CD14-positive monocyte (primary cell): ENCODE measurements around the gene DDX39A. TPM values are rescaled to one million over a fixed set of nuclear protein-coding genes. Genes with fewer than 3 reads are reported as not detected.

Source experiments
- DNase-seq, 3 donors: peaks; one replicate each; pipeline ENCODE4 v3.0.0-alpha.2; 2011 to 2022
- H2AFZ ChIP-seq: 2 replicates; pipeline ENCODE4 v1.6.0; 2012; ENCODE audit warnings: mild to moderate bottlenecking, low read depth, low read length, inconsistent platforms; ENCODE audit not compliant: insufficient read depth, poor library complexity, severe bottlenecking
- H3K27ac ChIP-seq, 2 donors: 1 replicate in 1 of 2; 2 replicates in 1 of 2; pipeline ENCODE4 v1.5.1; 2012 to 2013; ENCODE audit warnings: low read length in 2 of 2, control low read depth in 1 of 2, inconsistent platforms in 1 of 2, low read depth in 1 of 2, mild to moderate bottlenecking in 1 of 2
- H3K27me3 ChIP-seq, 2 donors: one replicate each; pipeline versions ENCODE4 v1.6.0 to v1.6.1; 2011 to 2013; ENCODE audit warnings: low read length in 2 of 2; ENCODE audit not compliant: control insufficient read depth in 2 of 2, insufficient read depth in 2 of 2
- H3K36me3 ChIP-seq, 2 donors: replicated peaks in 1 of 2; 1 replicate in 1 of 2; 2 replicates in 1 of 2; pipeline versions ENCODE4 v1.5.1 to v1.6.1; 2012 to 2013; ENCODE audit warnings: low read length in 2 of 2, control low read depth in 1 of 2, inconsistent platforms in 1 of 2, mild to moderate bottlenecking in 1 of 2; ENCODE audit not compliant: insufficient read depth in 2 of 2, control insufficient read depth in 1 of 2
- H3K4me1 ChIP-seq, 2 donors: 1 replicate in 1 of 2; 2 replicates in 1 of 2; pipeline versions ENCODE4 v1.5.1 to v1.6.1; 2012 to 2013; ENCODE audit warnings: low read length in 2 of 2, control low read depth in 1 of 2, inconsistent platforms in 1 of 2, mild to moderate bottlenecking in 1 of 2, moderate library complexity in 1 of 2; ENCODE audit not compliant: insufficient read depth in 2 of 2, control insufficient read depth in 1 of 2
- H3K4me2 ChIP-seq: replicated peaks from 2 replicates; pipeline ENCODE3; 2012; ENCODE audit warnings: low read length, moderate library complexity, mild to moderate bottlenecking; ENCODE audit not compliant: poor library complexity, severe bottlenecking; ENCODE audit errors: extremely low read depth
- H3K4me3 ChIP-seq, 3 experiments: fragments of 200-600 bp in 1 of 3; sonication (generic) in 1 of 3; replicated peaks in 1 of 3; 1 replicate in 2 of 3; 2 replicates in 1 of 3; pipeline ENCODE4 v1.5.1; 2011 to 2013; ENCODE audit warnings: low read length in 3 of 3, mild to moderate bottlenecking in 3 of 3, control low read depth in 2 of 3, low read depth in 2 of 3, inconsistent platforms in 1 of 3, moderate library complexity in 1 of 3
- H3K79me2 ChIP-seq: 2 replicates; pipeline ENCODE4 v1.6.0; 2012; ENCODE audit warnings: mild to moderate bottlenecking, control low read depth, inconsistent platforms, low read length, moderate library complexity; ENCODE audit not compliant: insufficient read depth
- H3K9ac ChIP-seq: 2 replicates; pipeline ENCODE4 v1.6.0; 2017; ENCODE audit warnings: low read length, mild to moderate bottlenecking; ENCODE audit not compliant: insufficient read depth, poor library complexity, severe bottlenecking
- H3K9me3 ChIP-seq, 2 donors: replicated peaks in 1 of 2; 1 replicate in 1 of 2; 2 replicates in 1 of 2; pipeline versions ENCODE4 v1.5.1 to v1.6.1; 2012 to 2013; ENCODE audit warnings: low read length in 2 of 2, control low read depth in 1 of 2; ENCODE audit not compliant: control insufficient read depth in 1 of 2, insufficient read depth in 1 of 2
- H4K20me1 ChIP-seq: 2 replicates; pipeline ENCODE4 v1.6.0; 2012; ENCODE audit warnings: mild to moderate bottlenecking, low read length, control low read depth, moderate library complexity; ENCODE audit not compliant: insufficient read depth
- H3K27ac Mint-ChIP-seq, 7 donors: one replicate each; pipeline ENCODE4 v1.8.0; 2020; ENCODE audit warnings: mild to moderate bottlenecking in 7 of 7, mixed read lengths in 7 of 7, moderate library complexity in 6 of 7, inconsistent platforms in 2 of 7
- H3K27me3 Mint-ChIP-seq, 3 donors: one replicate each; pipeline ENCODE4 v1.8.0; 2021 to 2022; ENCODE audit warnings: low read depth in 3 of 3, mild to moderate bottlenecking in 3 of 3, mixed read lengths in 3 of 3, moderate library complexity in 3 of 3, inconsistent platforms in 1 of 3
- H3K36me3 Mint-ChIP-seq, 2 donors: one replicate each; pipeline ENCODE4 v1.8.0; 2020; ENCODE audit warnings: mixed read lengths in 2 of 2, inconsistent platforms in 1 of 2, mild to moderate bottlenecking in 1 of 2
- H3K4me1 Mint-ChIP-seq: one replicate; pipeline ENCODE4 v1.8.0; 2020; ENCODE audit warnings: mild to moderate bottlenecking, mixed read lengths
- H3K4me3 Mint-ChIP-seq, 2 donors: one replicate each; pipeline ENCODE4 v1.8.0; 2020; ENCODE audit warnings: mild to moderate bottlenecking in 2 of 2, mixed read lengths in 2 of 2, moderate library complexity in 1 of 2
- H3K9me3 Mint-ChIP-seq, 7 donors: one replicate each; pipeline ENCODE4 v1.8.0; 2020 to 2022; ENCODE audit warnings: mixed read lengths in 7 of 7, mild to moderate bottlenecking in 6 of 7, moderate library complexity in 6 of 7, inconsistent platforms in 2 of 7
- WGBS: methylation state at CpG from one replicate; pipeline ENCODE4 v1.1.5; 2013; ENCODE audit warnings: missing lambda C conversion rate; ENCODE audit not compliant: insufficient coverage; 5-methylcytosine and 5-hydroxymethylcytosine counted together
- intact Hi-C, 2 donors: fragments of 100-400 bp; cut with micrococcal nuclease; formaldehyde crosslinking; loops; one replicate each; pipeline versions ENCODE4 v1.15.0 to v1.15.1; 2023
- polyA plus RNA-seq, 3 donors: library from polyadenylated mRNA; depleted of rRNA in 1 of 3; unstranded in 2 of 3; stranded (reverse) in 1 of 3; fragments of 300-500 nt in 2 of 3; fragments of >200 nt in 1 of 3; fragmentation: Illumina TruSeq in 2 of 3; gene quantifications; 1 replicate in 2 of 3; 2 replicates in 1 of 3; pipeline ENCODE4 v1.2.3, GENCODE V29; 2012 to 2021
- TF ChIP-seq, protein P1 (sequence below): fragments of 200-600 bp; IDR thresholded peaks from one replicate; pipeline ENCODE4 v1.8.0; 2022; ENCODE audit warnings: antibody characterized with exemption, mild to moderate bottlenecking

Gene DDX39A
- polyA plus RNA-seq, 3 donors = 78.7 to 187 (median 83.5) TPM

DNA sequence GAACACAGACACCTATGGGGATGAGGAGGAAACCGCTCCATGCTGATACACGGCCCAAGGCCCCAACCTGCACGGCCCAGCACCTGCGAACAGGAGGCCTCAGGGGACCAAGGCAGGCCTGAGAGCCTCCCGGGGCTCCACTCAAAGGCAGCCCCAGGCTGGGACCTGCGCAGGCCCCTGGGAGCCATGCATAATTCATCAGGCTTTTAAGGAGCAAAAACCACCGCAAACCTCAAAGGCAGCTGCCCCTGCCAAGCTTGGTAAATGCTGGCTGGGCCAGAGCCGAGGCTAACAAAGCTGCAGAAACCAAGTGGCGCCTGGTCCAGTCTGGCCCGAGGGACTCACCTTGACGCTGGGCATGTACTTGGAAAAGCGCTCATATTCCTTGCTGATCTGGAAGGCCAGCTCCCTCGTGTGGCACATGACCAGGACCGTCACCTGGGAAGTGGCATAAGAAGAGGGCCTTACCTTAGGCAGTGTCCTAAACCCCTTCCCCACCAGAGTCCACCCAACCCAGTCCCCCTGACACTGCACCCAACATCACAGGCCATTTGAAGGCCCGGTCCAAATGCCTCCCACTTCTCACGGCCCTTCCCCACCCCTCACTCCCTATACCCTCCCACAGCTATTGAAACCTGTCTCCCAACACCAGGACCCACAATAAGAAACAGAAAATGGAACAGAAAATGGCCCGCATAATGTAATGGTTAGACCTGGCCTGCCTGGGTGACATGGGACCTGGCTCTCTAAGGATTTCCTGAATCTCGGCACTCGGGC is 7.8 kb downstream of the DDX39A start:
- Mint-ChIP-seq H3K27ac (peak overlapping the region in 5 of 7 donors; percentile 8 to 64 (median 46)), H3K9me3 (no peaks in the 10 kb centered on the region), H3K36me3 (peaks cover 62 to 83% of the 10 kb centered on the region in 2 donors), H3K4me3 (no peak overlapping the region), H3K27me3 (peaks cover 0 to 7% (median 0%) of the 10 kb centered on the region in 3 donors), H3K4me1 (peaks cover 20% of the 10 kb centered on the region)
- H3K9ac ChIP-seq = no peak overlapping the region
- H3K4me3 ChIP-seq = no peak overlapping the region
- TF ChIP-seq, protein P1, sequence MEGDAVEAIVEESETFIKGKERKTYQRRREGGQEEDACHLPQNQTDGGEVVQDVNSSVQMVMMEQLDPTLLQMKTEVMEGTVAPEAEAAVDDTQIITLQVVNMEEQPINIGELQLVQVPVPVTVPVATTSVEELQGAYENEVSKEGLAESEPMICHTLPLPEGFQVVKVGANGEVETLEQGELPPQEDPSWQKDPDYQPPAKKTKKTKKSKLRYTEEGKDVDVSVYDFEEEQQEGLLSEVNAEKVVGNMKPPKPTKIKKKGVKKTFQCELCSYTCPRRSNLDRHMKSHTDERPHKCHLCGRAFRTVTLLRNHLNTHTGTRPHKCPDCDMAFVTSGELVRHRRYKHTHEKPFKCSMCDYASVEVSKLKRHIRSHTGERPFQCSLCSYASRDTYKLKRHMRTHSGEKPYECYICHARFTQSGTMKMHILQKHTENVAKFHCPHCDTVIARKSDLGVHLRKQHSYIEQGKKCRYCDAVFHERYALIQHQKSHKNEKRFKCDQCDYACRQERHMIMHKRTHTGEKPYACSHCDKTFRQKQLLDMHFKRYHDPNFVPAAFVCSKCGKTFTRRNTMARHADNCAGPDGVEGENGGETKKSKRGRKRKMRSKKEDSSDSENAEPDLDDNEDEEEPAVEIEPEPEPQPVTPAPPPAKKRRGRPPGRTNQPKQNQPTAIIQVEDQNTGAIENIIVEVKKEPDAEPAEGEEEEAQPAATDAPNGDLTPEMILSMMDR = no peak
- H3K4me2 ChIP-seq = no peak overlapping the region
- H3K9me3 ChIP-seq = no peaks in the 10 kb centered on the region
- H3K79me2 ChIP-seq = peaks cover 90% of the 10 kb centered on the region
- intact Hi-C loops = no loop called here
- H4K20me1 ChIP-seq = peaks cover 100% of the 10 kb centered on the region
- WGBS = 98% methylated on average over 17 of the region's 19 CpGs
- no peak overlapping the region for H2AFZ ChIP-seq
- H3K4me1 ChIP-seq = peaks cover 5 to 12% of the 10 kb centered on the region in 2 donors
- no peak for DNase-seq
- peaks cover 70 to 77% of the 10 kb centered on the region in 2 donors for H3K36me3 ChIP-seq
- no peaks in the 10 kb centered on the region for H3K27me3 ChIP-seq
- H3K27ac ChIP-seq = peak overlapping the region in 1 of 2 donors; percentile 20

DNA sequence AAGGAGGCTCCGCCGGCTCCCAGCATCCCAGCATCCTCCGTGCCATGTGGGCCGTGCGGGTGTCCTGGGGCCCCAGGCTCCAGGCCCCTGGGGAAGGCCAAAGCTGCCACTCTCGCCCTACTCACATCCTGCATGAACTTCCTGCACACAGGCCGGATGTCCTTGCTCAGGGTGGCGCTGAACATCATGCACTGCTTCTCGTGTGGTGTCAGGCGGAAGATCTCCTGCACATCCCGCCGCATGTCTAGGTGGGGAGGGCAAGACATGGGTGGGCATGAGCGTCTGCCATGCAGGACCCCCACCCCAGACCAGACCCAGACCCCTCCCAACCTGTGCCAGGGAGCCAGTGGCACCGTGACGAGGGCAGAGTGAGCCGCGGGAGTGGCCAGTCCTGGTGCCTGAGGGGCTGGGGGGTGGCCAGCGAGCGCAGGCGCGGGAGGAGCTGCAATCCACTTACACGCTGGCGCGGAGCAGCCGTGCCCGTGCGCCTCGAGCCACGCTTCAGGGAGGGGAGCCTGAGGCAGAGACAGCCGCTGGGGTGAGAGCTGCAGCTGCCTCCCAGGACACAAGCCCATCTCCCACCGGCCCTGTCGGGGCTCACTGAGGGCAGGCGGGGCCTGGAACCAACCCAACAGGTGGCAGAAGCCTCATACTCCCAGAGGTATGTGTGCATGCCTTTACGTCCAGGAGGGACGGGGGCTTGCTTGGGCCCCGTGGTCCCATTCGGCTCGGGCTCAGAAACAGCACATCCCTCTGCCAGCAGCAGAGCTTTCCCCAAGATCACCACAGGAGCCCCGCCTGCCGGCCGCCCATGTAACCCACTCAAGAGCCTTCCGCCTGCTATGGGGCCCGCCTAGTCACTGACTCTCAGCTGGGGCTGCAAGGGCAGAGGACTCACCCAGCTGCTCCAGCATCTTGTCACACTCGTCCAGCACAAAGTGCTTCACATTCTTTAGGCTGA is 8.8 kb downstream of the DDX39A start:
- Mint-ChIP-seq H3K27ac (peak overlapping the region in 3 of 7 donors; percentile 26 to 67 (median 64)), H3K4me3 (no peak overlapping the region), H3K36me3 (peaks cover 63 to 82% of the 10 kb centered on the region in 2 donors), H3K4me1 (peaks cover 14% of the 10 kb centered on the region), H3K9me3 (peaks cover 0 to 3% (median 2%) of the 10 kb centered on the region in 7 donors), H3K27me3 (peaks cover 0 to 3% (median 0%) of the 10 kb centered on the region in 3 donors)
- peaks cover 76 to 86% of the 10 kb centered on the region in 2 donors for H3K36me3 ChIP-seq
- no peak overlapping the region for H3K9ac ChIP-seq
- intact Hi-C loops = no loop called here
- H3K27ac ChIP-seq = no peak overlapping the region
- H3K79me2 ChIP-seq = peaks cover 83% of the 10 kb centered on the region
- H4K20me1 ChIP-seq = peaks cover 100% of the 10 kb centered on the region
- no peak overlapping the region for H2AFZ ChIP-seq
- whole genome bisulfite sequencing = 89% methylated on average over 31 of the region's 44 CpGs
- no peak for DNase-seq
- H3K27me3 ChIP-seq = no peaks in the 10 kb centered on the region
- no peak overlapping the region for H3K4me2 ChIP-seq
- peaks cover 3 to 10% of the 10 kb centered on the region in 2 donors for H3K4me1 ChIP-seq
- no peaks in the 10 kb centered on the region for H3K9me3 ChIP-seq
- TF ChIP-seq, protein P1 = no peak
- H3K4me3 ChIP-seq = no peak overlapping the region
